GM12878 (cell line): ENCODE measurements around the gene CENATAC.

Experiments
- ASH2L ChIP-seq: fragments of 300-600, 200-600 bp; sonication (generic); IDR thresholded peaks from 2 replicates; pipeline ENCODE4 v1.6.1; 2017; ENCODE audit warnings: low read depth, mild to moderate bottlenecking, borderline replicate concordance
- JUNB ChIP-seq: IDR thresholded peaks from 2 replicates; pipeline ENCODE4 v1.6.1; 2016; ENCODE audit warnings: antibody characterized with exemption, mild to moderate bottlenecking
- NFYB ChIP-seq: IDR thresholded peaks from 2 replicates; pipeline ENCODE4 v1.6.1; 2011; ENCODE audit warnings: low read depth, mild to moderate bottlenecking, low read length, improper control_type of control experiment, moderate library complexity; ENCODE audit not compliant: insufficient read depth
- NR2C1 ChIP-seq: fragments of 450-650 bp; IDR thresholded peaks from 2 replicates; pipeline ENCODE4 v1.6.1; 2017; ENCODE audit warnings: antibody characterized with exemption, mild to moderate bottlenecking, moderate library complexity
- NR2C2 ChIP-seq: IDR thresholded peaks from 2 replicates; pipeline ENCODE4 v1.6.1; 2011; ENCODE audit warnings: borderline replicate concordance, low read depth; ENCODE audit not compliant: control insufficient read depth, insufficient read length
- POLR2A ChIP-seq: IDR thresholded peaks from 2 replicates; pipeline ENCODE4 v1.6.1; 2011; ENCODE audit warnings: low read depth, mild to moderate bottlenecking, low read length
- POLR2AphosphoS5 ChIP-seq: IDR thresholded peaks from 2 replicates; pipeline ENCODE4 v1.6.1; 2011; ENCODE audit warnings: mild to moderate bottlenecking, low read length, inconsistent platforms
- RCOR1 ChIP-seq: conservative IDR thresholded peaks from 2 replicates; pipeline ENCODE4 v1.6.1; 2012; ENCODE audit warnings: low read depth, low read length, improper control_type of control experiment
- TAF1 ChIP-seq: IDR thresholded peaks from 2 replicates; pipeline ENCODE4 v1.6.1; 2011; ENCODE audit warnings: mild to moderate bottlenecking, low read depth, low read length, borderline replicate concordance
- TF ChIP-seq, protein P1 (sequence below), 3 experiments: IDR thresholded peaks in 2 of 3; conservative IDR thresholded peaks in 1 of 3; 2 replicates each; pipeline ENCODE4 v1.5.1; 2011; ENCODE audit warnings: low read depth in 3 of 3, low read length in 3 of 3, mild to moderate bottlenecking in 3 of 3, control low read depth in 2 of 3, moderate library complexity in 2 of 3, inconsistent platforms in 1 of 3, mixed read lengths in 1 of 3; ENCODE audit not compliant: control insufficient read depth in 2 of 3, insufficient read depth in 1 of 3; ENCODE audit errors: extremely low read depth in 1 of 3
- TF ChIP-seq, protein P2 (sequence below): fragments of 450-650 bp; IDR thresholded peaks from 2 replicates; pipeline ENCODE4 v1.6.1; 2018; ENCODE audit warnings: borderline replicate concordance, mild to moderate bottlenecking; ENCODE audit not compliant: partially characterized antibody
- TF ChIP-seq, protein P3 (sequence below): IDR thresholded peaks from 2 replicates; pipeline ENCODE4 v1.6.1; 2012; ENCODE audit warnings: low read depth, low read length, improper control_type of control experiment

DNA sequence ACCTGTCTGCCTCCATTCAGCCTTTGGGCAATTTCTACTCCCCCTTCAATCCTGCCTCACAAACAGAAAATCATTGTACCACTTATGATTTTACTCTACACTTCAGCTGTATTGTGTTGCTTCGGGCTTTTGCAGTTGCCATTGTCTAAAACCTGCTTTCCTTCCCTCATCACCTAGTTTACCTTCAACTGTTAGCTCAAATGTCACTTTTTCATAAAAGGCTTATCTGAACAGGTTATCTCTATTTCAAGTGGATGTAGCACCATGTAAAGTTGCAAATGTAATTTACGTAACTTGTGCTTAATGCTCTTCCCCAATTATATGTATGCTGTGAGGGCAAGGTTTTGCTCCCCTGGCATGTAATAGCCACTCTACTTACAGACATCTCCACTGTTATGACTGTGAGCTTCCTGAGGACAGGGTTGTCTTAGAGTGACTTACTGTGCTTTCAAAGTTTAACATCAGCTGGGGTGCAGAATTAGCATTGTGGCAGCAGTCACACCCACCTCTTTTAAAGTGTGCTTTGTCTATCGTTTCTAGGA is 14.8 kb downstream of the CENATAC start:
- TF ChIP-seq NFYB = no peak
- no peak for TF ChIP-seq RCOR1
- no peak for TF ChIP-seq POLR2A
- TF ChIP-seq, protein P1, sequence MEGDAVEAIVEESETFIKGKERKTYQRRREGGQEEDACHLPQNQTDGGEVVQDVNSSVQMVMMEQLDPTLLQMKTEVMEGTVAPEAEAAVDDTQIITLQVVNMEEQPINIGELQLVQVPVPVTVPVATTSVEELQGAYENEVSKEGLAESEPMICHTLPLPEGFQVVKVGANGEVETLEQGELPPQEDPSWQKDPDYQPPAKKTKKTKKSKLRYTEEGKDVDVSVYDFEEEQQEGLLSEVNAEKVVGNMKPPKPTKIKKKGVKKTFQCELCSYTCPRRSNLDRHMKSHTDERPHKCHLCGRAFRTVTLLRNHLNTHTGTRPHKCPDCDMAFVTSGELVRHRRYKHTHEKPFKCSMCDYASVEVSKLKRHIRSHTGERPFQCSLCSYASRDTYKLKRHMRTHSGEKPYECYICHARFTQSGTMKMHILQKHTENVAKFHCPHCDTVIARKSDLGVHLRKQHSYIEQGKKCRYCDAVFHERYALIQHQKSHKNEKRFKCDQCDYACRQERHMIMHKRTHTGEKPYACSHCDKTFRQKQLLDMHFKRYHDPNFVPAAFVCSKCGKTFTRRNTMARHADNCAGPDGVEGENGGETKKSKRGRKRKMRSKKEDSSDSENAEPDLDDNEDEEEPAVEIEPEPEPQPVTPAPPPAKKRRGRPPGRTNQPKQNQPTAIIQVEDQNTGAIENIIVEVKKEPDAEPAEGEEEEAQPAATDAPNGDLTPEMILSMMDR (IDR thresholded peaks at IDR 0.05 in 2 of 3, conservative IDR thresholded peaks at IDR 0.05 in 1 of 3; ENCODE audit: control insufficient read depth in 2 of 3, extremely low read depth in 1 of 3, insufficient read depth in 1 of 3, low read depth in 3 of 3, low read length in 3 of 3) = no peak
- TF ChIP-seq, protein P2, sequence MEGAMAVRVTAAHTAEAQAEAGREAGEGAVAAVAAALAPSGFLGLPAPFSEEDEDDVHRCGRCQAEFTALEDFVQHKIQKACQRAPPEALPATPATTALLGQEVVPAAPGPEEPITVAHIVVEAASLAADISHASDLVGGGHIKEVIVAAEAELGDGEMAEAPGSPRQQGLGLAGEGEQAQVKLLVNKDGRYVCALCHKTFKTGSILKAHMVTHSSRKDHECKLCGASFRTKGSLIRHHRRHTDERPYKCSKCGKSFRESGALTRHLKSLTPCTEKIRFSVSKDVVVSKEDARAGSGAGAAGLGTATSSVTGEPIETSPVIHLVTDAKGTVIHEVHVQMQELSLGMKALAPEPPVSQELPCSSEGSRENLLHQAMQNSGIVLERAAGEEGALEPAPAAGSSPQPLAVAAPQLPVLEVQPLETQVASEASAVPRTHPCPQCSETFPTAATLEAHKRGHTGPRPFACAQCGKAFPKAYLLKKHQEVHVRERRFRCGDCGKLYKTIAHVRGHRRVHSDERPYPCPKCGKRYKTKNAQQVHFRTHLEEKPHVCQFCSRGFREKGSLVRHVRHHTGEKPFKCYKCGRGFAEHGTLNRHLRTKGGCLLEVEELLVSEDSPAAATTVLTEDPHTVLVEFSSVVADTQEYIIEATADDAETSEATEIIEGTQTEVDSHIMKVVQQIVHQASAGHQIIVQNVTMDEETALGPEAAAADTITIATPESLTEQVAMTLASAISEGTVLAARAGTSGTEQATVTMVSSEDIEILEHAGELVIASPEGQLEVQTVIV = no peak
- TF ChIP-seq NR2C2 = no peak
- TF ChIP-seq JUNB = no peak
- TF ChIP-seq TAF1 = no peak
- no peak for TF ChIP-seq POLR2AphosphoS5
- TF ChIP-seq NR2C1 = no peak
- no peak for TF ChIP-seq ASH2L
- TF ChIP-seq, protein P3, sequence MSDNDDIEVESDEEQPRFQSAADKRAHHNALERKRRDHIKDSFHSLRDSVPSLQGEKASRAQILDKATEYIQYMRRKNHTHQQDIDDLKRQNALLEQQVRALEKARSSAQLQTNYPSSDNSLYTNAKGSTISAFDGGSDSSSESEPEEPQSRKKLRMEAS = no peak
